CMK (cell line): ENCODE results near the gene CORO1C.
A peak's percentile ranks its signal among the peaks of the same experiment; 100 is the strongest.
"Not testable (repeated sequence)": the region's sequence is repeated elsewhere in the genome, so short reads cannot be mapped to it uniquely, and the experiment has no call there.

Experiments used
- DNase-seq: peaks from one replicate; pipeline ENCODE4 v3.0.0-alpha.2; 2010; ENCODE audit warnings: low read depth

Gene CORO1C

DNA sequence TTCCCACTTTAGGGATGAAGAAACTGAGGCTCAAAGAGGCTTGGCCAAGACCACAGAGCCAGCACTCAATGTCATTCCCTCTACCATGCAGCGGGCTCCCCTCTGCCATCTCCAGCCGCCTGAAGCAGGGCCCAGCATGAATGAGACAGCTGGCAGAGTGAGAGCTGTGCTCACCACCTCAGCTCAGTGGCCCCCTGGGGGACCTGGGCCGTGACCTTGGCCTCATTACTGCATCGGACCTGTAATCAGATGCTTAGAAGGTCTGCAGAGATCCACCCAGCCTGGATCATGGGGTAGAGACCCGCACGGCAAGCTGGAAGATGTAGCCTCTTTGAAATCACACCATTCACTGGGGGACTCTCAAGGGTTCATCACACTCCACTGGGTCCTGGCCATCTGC lies 22.7 kb upstream of the CORO1C start:
- no peak for DNase-seq

DNA sequence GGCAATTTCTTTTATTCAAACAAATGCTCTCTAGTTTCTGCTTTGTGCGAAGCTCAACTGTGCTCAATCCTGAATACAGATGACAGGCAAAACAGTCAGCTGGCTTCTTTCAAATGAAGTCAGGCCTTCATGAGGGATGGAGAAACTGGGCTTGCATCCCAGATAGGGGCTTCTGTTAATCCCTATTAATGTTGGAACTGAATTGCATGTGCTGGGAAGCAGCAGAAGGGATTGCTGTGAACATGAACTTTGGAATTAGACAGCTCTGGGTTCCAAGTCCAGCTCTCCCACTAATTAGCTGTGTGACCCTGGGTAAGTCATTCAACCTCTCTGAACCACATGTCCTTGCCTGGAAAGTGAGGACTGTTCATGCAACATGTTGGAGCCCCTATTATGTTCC lies 21.1 kb upstream of the CORO1C start:
- no peak for DNase-seq

DNA sequence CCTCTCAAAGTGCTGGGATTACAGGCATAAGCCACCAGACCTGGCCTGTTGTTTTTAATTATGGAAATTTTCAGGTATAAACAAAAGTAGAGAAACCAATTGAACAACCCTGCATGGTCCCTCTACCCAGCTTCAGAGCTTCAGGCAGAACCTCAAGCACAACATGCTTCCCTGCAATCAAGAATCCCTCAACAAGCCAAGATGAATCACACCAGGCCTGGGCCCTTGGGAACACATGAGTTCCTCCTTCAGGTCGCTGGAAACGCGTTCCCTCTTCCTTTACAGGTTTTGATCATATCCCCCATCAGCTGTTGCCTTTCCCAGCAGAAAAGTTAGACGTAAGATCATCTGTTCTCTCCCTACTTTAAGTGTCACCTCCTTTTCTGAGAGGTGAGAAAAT lies 20.5 kb upstream of the CORO1C start:
- DNase-seq: no peak

DNA sequence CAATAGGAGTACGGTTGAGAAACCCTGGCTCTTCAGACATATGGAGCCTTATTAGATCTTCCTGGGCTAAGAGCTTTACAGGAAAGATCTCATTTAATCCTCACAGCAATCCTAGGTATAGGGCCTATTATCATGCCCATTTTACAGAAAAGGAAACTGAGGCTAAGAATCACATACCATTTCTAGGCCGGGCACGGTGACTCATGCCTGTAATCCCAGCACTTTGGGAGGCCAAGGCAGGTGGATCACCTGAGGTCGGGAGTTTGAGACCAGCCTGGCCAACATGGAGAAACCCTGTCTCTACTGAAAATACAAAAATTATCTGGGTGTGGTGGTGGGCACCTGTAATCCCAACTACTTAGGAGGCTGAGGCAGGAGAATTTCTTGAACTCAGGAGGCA lies 19.7 kb upstream of the CORO1C start:
- DNase-seq: not testable (repeated sequence)

DNA sequence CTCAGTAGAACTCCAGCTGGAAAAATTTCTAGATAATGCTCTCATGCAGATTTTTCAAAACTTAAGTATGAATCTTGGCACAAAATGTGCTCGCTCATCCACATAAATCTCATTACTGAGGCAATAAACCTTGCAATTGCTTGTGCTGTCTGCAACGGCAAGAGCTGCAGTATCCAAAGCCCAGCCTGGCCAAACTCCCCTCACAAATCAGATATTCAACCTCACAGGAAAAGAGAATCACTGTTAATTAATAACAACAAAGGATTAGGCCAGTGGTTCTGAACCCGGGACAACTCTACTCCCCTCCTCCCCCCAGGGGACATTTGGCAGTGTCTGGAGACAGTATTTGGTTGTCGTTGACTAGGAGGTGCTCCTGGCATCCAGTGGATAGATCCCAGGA lies 19.2 kb upstream of the CORO1C start:
- no peak for DNase-seq

DNA sequence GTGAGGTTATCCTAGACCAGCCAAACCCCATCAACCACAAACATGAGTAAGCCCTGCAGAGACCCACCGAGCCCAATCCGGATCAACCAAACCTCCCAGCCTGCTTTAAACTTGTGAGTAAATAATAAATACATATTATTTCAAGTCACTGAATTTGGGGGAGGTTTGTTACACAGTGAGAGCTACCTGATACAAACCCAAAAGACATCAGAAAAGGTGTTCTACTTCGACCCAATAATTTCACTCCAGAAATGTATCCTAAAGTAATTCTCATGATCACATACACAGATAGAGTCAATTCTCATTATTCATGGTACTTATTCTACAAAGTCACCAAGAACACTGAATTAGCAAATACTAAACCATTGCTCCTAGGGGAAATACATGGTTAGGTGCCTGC lies 16.2 kb upstream of the CORO1C start:
- no peak for DNase-seq

DNA sequence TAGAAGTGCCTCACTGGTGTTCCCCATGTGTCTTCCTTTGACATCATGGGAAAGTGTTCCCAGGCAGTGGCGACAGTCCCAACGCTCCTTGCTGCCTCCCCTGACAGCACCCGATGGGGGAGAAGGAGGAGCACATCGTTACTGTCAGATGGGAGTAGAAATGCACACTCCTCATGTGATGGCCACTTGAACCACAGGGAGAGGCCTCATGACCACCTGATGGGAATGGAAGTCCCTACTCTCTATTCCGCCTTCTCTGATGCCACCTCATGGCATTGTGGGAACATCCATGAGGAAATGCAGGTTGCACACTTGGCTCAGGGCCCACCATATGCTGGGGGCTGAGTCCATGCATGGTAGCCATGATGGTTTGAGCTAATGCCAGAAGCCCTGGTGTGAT lies 14.3 kb upstream of the CORO1C start:
- DNase-seq: no peak

DNA sequence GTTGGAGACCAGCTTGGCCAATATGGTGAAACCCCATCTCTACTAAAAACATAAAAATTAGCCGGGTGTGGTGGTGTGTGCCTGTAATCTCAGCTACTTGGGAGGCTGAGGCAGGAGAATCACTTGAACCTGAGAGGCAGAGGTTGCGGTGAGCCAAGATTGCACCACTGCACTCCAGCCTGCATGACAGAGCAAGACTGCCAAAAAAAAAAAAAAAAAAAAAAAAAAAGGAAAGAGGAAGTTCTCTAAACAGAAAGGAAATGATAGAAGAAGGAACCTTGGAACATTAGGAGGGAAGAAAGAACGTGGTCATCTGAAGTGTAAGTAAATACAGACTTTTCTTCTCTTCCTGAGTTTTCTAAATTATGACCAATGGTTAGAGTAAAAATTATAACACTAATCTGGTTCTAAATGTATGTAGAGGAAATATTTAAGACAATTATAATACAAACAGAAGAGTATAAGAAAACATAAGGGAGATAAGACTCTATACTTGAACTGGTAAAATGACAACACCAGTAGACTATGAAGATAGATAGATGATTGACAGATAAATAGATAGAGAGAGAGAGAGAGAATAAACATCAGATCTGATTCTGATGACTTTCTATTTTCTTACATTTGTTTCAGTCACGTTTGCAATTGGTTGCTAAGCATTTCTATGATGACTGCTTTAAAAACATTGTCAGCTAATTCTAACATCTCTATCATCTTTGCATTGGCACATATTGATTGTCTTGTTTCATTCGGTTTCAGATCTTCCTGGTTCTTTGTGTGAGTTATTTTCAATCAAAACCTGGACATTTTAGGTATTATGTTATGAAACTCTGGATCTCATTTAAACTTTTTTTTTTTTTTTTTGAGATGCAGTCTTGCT lies 12.9 kb upstream of the CORO1C start:
- DNase-seq: no peak

DNA sequence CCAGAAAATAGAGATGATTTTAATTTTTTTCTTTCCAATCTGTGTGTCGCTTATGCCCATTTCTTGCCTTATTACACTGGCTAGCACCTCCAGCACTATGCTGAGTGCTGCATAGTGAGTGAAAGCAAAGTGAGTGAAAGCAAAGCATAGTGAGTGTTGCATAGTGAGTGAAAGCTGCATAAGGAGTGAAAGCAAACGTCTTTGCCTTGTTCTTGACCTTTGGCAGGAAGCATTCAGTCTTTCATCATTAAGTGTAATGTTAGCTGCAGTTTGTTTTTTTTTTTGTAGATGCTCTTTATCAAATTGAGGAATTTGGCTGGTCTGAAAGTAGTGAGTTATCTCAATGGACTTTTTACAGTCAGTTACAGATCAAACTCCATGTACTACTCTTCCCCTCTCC lies 6.9 kb upstream of the CORO1C start:
- DNase-seq: no peak

DNA sequence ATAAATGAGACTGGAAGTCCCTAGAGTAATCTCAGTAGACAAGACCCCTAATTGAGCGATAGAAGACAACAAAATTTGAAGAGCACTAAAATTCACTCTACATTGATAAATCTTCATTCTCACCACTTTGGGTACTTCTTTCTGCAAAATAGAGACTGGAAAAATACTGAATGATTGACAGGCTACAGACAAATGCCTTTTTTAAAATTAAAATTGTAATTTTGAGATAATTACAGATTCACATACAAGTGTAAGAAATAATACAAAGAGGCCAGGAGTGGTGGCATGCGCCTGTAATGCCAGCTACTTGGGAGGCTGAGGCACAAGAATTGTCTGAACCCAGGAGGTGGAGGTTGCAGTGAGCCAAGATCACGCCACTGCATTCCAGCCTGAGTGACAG lies 4.5 kb upstream of the CORO1C start:
- DNase-seq: no peak

DNA sequence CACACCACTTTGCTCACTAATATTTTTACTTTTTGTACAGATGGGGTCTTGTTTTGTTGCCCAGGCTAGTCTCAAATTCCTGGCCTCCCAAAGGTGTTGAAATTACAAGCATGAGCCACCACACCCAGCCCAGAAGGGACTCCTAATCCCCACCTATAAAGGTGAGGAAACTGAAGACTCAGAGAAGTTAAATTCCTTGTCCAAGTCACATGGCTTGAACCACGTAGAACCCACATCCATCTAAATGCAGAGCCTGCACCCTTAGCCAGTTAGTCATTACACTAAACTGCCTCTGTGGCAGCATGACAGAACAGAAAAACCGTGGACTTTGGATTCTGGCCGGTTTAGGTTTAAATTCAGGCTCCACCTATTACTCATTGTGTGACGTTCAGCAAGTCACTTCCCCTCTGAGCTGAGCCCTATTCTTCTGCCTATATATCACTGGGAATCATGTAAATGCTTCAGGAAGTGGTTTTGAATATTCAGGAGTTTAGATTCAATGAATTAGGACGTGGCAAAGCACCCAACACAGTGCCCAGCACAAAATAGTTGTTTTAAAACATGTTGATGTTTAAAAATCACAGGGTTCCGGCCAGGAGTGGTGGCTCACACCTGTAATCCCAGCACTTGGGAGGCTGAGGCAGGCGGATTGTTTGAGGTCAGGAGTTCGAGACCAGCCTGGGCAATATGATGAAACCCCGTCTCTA lies 3.0 kb upstream of the CORO1C start:
- no peak for DNase-seq

DNA sequence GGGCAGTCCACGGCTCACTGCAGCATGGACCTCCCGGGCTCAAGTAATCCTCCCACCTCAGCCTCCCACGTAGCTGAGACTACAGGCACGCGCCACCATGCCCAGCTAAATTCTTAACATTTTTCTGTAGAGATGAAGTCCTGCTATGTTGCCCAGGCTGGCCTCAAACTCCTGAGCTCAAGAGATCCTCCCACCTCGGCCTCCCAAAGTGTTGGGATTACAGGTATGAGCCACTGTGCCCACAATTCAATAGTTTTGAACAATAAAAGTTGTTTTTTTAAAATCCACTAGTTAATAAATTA lies 1.9 kb upstream of the CORO1C start:
- not testable (repeated sequence) for DNase-seq

DNA sequence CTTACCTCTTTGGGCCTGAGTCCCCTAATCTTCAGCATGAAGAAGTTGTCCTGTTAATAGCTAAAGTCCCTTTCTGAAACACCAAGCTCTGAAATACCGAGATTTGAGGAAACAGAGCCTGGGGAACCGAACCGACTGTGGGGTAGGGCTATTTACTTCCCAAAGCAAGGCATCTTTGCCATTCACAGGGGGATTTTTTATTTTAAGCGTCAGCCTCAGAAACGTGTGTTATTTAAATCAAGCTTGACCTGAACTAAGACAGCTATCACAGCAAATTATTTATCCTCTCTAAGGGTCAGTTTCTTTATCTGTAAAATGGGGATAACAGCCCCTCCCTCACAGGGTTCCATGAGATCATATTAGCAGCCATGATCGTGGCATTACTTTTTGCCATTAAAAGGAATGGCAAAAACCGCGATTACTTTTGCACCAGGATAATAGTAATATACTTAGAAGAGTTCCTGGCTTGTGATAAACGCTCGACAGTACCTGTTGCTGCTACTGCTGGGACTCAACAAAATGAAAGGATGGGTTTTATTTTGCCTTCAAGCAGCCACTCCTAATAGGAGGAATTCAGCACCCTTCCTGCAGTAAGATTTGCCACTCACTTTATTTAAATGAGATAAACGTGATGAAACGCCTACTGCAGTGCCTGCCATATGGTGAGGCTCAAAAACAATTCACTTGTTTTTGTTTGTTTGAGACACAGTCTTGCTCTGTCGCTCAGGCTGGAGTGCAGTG lies 1.3 kb upstream of the CORO1C start:
- no peak for DNase-seq

DNA sequence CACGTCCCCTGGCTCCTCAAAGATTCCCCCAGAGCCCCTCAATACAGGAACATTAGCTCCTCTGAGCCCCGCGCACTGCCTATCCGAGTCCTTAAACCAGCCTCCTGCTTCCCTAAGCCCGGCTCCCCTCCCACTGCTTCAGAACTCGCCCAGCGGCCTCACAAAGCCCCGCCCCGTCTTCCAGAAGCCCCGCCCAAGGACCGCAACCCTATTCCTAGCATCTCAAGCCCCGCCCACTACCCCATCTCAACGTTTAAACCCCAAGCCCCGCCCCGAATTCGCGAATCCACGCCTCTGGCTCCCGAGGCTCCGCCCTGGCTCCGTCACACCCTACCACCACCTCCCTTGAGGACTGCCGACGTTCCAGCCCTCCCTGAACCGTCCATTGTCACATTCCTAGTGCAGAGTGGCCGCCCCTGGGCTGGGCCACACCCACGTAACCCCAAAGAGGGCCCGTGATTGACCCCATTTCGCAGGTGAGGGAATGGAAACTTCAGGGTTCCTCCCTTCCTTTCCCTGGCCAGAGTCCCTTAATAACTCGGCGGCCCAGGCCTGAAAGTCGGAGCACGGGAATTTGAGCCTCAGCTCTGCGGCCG lies 646 bp upstream of the CORO1C start:
- DNase-seq: peak; percentile 93

DNA sequence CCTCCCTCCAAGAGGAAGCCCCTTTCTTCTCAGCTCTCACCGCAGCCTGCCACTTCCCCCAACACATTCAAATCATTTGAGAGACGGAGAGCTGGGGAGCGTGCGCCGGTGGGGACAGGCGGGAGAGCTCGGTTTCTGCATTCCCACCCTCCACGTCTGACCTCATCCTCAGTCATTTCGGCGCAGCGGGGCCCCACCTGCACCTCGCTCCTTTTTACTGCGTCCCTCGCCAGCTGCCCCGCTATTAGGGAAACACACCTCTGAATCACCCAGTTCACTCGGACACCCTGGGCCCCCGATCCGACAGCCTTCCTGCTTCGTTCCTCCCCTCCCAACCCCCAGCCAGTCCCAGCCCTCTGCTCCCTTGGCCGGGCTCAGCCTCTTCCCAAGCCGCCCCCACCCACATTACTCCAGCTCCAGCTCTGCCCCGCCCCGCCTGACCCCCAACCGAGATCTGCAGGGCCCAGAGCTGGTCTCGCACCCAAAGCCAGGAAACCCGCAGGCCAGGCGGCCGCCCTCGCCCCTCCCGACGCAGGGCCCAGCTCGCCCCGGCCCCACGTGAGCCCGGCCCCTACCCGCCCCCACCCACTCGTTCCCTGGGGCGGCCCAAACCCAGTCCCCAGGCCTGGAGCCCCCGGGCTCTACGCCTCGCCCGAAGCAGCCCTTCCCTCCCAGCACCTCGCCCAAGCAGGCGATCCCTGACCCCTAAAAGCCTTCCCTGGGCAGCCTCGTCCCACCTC lies 783 bp downstream of the CORO1C start:
- peak; percentile 30 for DNase-seq

DNA sequence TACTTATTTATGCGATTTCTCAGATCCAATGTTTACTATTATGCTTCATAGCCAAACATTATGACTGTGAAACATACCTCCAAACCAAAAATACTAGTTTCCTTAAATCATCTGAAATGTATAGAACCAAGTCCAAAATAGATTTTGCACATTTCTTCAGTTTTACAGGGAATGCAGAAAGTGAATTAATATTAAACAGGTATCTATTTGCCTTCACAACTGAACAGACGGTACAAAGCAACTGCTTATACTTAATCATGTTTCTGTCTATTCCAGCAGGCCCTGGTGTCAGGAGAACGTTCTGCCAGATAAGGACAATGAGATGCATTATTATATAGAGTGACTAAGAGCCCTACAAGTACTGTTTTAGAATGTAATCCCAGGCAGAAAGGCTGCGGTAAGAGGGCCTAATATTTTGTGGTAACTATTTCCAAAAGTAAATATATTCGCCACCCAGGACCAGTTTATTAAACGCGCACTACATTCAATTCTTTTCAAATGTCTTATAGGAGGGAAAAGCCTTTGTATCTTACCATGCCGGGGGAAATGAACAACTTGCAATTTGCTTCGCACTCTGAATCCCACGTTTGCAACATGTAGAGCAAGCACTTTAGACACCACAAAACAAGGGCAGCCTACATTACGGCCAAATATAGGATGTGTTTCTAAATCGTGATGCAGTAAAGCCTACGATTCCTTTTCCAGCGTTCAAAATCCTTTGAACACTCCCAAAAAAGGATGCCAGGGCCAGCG lies 1.5 kb downstream of the CORO1C start:
- DNase-seq: peak; percentile 40

DNA sequence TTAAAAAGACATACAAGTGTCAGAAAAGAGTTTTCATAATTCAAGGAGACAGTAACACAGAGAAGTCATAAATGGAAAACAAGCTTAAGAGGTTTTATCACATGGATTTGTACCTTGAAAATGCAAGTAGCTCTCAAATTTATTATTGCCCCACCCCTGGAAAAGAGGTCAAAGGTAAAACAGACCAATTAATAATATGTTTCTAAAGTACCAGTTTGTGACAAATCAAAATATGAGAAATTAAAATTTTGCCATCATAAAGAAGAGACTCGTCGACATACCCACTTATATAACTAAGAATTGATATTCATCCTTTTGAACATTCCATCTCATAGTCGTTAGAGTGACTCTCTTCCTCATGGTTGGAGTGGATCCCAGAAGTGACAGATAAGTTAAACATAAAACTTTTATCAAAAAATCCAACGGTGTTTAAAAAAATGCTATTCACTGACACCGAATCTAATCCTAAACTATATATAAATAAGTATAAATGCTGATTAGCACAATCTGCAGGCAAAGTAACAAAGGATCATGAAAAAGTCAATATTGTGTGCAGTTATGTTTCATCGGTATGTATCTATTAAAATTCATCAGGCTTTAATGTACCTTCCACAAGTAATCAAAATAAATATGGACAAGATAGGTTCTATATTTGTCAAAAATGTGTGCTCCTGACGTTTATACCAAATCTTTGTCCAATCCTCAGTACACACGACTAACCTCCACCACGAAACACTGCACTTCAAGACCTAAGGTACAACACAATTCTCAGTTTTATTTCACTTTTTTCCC lies 2.3 kb downstream of the CORO1C start:
- DNase-seq: no peak

DNA sequence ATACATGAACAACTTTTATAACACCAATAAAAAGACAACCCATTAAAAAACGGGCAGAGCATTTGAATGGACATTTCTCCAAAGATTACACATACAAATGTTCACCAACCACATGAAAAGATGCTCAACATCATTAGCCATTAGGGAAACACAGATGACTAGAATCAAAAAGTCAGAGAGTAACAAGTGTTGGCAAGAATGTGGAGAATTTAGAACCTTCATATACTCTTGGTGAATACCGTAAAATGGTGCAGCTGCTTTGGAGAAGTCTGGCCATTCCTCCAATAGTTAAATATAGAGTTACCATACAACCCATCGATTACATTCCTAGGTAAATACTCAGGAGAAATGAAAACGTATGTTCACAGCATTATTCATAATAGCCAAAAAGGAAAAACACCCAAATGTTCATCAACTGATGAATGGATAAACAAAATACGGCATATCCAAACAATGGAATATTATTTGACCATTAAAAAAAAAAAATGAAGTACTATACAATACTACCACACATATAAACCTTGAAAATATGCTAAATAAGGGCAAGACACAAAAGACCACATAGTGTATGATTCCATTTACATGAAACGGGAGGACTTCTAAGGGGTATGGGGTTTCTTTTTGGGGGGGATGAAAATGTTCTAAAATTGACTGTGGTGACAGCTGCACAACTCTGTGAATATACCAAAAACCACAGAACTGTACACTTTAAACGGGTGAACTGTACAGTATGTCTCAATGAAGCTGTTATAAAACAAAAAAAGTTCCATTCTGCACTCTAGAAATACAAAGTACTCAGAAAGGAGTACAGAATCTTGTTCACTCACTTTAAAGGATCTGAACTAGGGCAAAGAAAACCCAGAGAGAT lies 3.2 kb downstream of the CORO1C start:
- DNase-seq: no peak

DNA sequence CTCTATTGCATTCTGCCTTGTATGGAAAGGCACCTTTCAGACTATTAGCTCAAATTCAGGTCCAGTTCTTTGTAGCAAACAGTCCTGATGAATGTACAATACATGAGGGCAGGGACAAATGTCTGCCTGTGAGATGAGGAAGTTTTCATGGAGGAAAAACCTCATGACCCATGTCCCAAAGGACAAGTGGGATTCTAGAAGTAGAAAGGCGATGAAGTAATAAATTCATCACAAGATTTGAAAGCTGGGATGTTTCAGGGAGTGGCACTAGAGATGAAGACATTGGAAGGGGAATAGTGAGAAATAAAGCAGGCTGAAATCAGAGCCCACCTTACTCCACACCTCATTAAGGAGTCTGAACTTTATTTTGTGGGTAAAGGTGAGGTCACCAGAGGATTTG lies 4.2 kb downstream of the CORO1C start:
- no peak for DNase-seq

DNA sequence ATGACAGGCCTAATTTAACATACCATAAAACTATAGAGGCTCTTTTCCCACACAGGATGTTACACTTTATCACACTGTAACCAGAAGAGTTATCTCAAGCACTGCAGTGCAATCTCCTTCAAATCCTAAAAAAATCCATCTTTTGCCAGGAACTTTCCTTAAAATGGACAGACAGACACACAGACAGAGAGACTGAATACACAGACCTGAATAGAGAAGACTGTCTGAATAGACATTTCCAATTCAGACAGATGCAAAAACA lies 6.5 kb downstream of the CORO1C start:
- no peak for DNase-seq
